GM18520 (cell line): ENCODE measurements around the gene CEP128.

Source experiments
- ATAC-seq: cut with Tn5 transposase; IDR thresholded peaks from one replicate; pipeline ENCODE4 v1.9.1; 2021; ENCODE audit not compliant: unreplicated experiment

Gene CEP128

GRCh38 chr14:80494769-80495168 is 446.8 kb downstream of the CEP128 start:
- ATAC-seq, result no peak

DNA sequence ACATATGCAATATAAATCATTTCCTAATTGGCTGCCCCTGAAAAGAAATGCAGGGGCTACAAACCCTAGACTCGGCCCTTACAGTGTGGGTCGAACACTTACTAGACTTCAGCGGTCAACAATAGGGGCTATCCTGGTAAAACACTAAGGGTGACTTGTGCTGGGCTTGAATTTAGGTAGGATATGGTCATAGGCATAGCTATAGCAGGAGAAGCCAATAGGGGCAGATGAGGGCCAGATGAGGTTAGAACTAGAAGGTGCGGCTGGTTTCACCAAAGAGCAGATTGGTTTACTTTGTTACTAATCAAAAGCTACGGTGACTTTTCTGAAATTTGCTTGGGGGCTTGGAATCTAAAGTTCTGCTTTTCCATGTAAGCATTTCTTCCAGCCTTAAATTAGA is 447.9 kb downstream of the CEP128 start:
- no peak for ATAC-seq

DNA sequence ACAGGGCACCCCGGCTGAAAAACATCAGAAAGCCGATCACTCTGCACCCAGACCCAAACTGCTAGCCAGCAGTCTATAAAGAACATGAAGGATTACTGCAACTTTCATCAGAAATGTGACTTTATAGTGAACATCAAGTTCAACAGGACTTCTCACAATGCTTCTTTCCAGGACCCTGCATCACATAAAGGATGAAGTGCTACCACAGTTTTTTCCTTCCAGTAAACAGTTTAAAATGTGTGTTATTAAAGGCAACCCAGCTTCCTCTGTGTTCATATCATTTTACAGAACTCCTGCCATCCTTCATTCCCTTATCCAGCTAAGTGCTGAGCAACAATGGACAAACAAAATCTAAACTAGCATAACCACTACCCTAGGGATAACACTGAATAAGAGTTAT is 449.9 kb downstream of the CEP128 start:
- ATAC-seq, result no peak

GRCh38 chr14:80491131-80491530 is 450.4 kb downstream of the CEP128 start:
- ATAC-seq, result peak; percentile 91

DNA sequence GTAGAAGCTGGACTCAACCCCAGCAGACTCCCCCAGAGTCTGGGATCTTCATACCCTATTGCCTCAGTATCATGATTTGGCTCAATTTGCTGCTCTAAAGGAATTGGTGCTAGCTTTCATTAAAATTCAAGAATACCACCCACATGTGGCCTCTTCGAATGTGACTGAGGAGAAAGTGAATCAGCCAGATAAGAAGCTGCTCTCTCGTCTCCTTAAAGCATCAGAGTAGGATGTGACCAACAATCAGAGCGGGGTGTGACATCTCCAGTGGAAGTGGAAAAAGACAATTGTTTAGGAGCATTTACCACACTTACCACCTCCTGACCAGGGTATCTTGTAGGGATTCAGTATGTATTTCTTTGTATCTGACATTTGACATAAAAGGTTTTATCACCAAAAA is 452.0 kb downstream of the CEP128 start:
- no peak for ATAC-seq

GRCh38 chr14:80485764-80486163 is 455.8 kb downstream of the CEP128 start:
- no peak for ATAC-seq

DNA sequence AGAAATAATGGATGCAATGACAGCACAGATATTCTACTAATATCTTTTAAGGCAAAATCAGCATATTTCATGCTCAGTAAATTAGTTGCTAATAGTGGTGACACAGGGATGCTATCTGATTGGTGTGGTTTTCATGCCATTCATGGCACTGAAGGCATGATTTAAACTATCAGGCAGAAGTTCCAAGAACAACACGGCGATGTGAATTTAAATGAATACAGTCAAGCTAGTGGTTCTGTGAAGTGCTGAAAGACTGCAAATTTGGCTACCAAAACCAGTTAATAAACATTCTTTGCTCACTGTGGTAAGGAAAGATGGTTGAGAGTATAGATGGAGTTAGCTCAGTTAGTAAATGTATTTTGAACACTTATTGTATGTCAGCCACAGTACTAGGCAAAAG is 458.2 kb downstream of the CEP128 start:
- no peak for ATAC-seq

- ATAC-seq, result no peak
These were observed 464.0 kb downstream of the CEP128 start for GRCh38 chr14:80477388-80478160.

DNA sequence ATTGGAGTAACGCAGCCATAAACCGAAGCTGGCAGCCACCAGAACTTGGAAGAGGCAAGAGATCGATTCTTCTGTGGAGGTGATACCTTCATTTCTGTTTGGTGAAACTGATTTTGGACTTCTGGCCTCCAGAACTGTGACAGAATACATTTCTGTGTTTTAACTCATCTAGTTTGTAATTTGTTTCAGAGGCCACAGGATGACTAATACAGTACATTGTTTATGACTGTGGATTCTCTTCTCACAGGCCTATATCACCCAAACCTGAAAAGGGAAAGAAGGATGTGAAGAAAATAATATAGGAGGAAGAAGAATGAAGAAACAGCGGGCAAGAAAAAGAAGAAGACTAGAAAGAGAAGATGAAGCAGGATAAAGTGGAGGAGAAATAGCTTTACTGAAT is 466.5 kb downstream of the CEP128 start:
- no peak for ATAC-seq

- ATAC-seq, result no peak
These were observed 473.0 kb downstream of the CEP128 start for GRCh38 chr14:80468331-80469122.

DNA sequence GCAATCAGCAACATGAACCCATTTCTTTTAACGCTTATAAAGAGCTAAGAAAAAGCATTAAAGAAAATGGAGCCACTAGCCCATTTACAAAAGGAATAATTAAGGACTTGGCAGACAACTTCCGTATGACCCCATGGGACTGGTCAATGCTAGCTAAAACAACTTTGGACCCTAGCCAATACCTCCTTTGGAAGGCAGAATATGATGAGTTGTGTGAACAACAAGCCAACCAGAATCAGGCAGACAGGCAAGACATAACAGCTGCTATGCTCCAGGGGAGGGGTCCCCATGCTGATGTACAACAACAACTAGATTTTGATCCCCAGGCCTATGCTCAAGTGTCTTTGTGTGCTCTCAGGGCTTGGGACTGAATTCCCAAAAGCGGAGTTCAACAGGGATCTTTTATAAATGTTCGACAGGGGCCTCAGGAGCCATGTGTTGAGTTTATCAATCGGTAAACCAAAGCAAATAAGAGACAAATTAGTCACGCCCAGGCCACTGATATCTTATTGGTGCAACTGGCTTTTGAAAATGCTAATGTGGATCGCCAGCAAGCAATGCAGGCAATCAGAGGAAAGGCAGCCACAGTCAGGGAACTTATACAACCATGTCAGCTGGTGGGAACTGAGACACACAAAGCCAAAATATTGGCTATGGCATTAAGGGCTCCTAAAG is 475.9 kb downstream of the CEP128 start:
- no peak for ATAC-seq

DNA sequence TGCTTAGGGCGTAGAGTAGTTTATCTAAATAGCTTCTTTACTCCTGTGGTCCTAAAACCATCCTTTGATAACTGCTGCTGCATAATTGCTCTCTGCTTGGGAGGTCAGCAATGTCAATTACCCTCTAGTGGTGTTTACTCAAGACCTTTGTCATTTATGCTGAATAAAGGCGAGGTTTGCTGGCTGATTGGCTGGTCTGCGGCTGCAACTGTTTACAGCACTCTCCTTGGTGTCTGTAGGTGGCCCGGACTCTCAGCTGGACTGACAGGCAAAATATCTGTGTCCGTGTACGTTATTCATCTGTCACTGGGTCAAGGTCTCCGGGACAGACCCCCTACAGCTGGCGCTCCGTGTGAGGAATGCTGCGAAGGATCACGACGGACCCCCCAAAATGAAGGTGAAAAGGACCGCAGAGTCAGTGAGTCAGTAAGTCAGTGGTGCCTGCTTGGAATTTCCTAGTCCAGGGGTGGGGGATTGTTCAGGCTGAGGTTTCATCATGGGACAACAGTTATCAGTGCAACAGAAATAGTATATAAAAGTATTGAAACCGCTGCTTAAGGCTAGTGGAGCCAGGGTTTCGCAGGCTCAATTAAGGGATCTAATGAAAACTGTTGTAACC is 476.9 kb downstream of the CEP128 start:
- ATAC-seq, result no peak

DNA sequence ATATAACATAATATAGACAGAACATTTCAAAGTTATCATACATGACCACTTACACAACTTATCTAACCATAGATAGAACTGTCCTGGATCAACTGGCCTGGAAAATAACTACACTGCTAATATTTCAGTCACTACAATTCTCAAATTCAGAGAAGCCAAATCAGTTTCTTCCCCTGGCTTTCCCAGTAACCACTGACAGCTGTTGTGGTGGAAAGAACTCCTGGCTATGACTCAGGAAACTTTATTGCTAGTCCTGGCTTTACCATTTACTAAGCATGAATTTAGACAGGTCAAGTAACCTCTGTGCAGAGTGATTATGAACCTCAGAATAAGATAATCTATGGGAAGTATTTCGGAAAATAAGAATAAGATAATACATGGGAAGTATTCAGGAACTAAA is 485.3 kb downstream of the CEP128 start:
- no peak for ATAC-seq

- no peak for ATAC-seq
These were observed 486.5 kb downstream of the CEP128 start for GRCh38 chr14:80455031-80455430.

DNA sequence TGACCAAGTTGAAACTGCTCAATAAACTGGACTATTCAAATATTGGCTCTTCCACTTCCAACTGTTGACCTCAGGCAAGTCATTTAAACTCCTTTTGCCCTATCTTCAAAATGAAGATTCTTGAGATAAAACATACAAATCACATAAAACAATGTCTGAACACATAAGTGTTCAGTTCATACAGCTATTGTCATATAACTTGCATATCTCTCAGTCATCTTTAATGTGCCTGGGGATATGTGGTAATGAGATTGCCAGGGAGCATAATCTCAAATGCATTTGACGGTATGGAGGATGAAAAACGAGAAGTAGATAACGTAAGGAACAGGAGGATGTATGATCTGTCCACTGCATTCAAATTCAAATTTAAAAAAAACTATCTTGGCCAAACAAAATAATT is 493.3 kb downstream of the CEP128 start:
- ATAC-seq, result no peak

GRCh38 chr14:80447392-80447791 is 494.1 kb downstream of the CEP128 start:
- ATAC-seq, result no peak
